GM19438 (cell line): Measurements from ENCODE around the gene VTCN1.
"Not testable (repeated sequence)": the region's sequence is repeated elsewhere in the genome, so short reads cannot be mapped to it uniquely, and the experiment has no call there.

Source experiments
- ATAC-seq: cut with Tn5 transposase; IDR thresholded peaks from one replicate; pipeline ENCODE4 v1.9.1; 2021; ENCODE audit warnings: low read depth; ENCODE audit not compliant: unreplicated experiment

Gene VTCN1

GRCh38 chr1:117169871-117170596 lies 40.7 kb downstream of the VTCN1 start:
- no peak for ATAC-seq

- ATAC-seq: no peak
These were observed 43.3 kb downstream of the VTCN1 start for GRCh38 chr1:117167402-117167801.

GRCh38 chr1:117166076-117166475 lies 44.7 kb downstream of the VTCN1 start:
- ATAC-seq: no peak

- ATAC-seq: no peak
These were observed 46.5 kb downstream of the VTCN1 start for GRCh38 chr1:117164209-117164608.

- ATAC-seq: no peak
These were observed 47.9 kb downstream of the VTCN1 start for GRCh38 chr1:117162816-117163215.

GRCh38 chr1:117161887-117162286 lies 48.8 kb downstream of the VTCN1 start:
- ATAC-seq: no peak

GRCh38 chr1:117151305-117151704 lies 59.4 kb downstream of the VTCN1 start:
- not testable (repeated sequence) for ATAC-seq

- no peak for ATAC-seq
These were observed 60.4 kb downstream of the VTCN1 start for GRCh38 chr1:117150316-117150715.

GRCh38 chr1:117147856-117148588 lies 62.7 kb downstream of the VTCN1 start:
- no peak for ATAC-seq

GRCh38 chr1:117147341-117147831 lies 63.3 kb downstream of the VTCN1 start:
- no peak for ATAC-seq

- no peak for ATAC-seq
These were observed 64.0 kb downstream of the VTCN1 start for GRCh38 chr1:117146575-117147340.

GRCh38 chr1:117146072-117146471 lies 64.7 kb downstream of the VTCN1 start:
- ATAC-seq: no peak

- no peak for ATAC-seq
These were observed 66.9 kb downstream of the VTCN1 start for GRCh38 chr1:117143871-117144270.

GRCh38 chr1:117143172-117143571 lies 67.6 kb downstream of the VTCN1 start:
- ATAC-seq: no peak

GRCh38 chr1:117142200-117142599 lies 68.5 kb downstream of the VTCN1 start:
- no peak for ATAC-seq

GRCh38 chr1:117138561-117138960 lies 72.2 kb downstream of the VTCN1 start:
- no peak for ATAC-seq

GRCh38 chr1:117138106-117138505 lies 72.6 kb downstream of the VTCN1 start:
- no peak for ATAC-seq

- ATAC-seq: no peak
These were observed 73.4 kb downstream of the VTCN1 start for GRCh38 chr1:117137281-117137855.

- ATAC-seq: no peak
These were observed 74.0 kb downstream of the VTCN1 start for GRCh38 chr1:117136749-117137148.

GRCh38 chr1:117135329-117135728 lies 75.4 kb downstream of the VTCN1 start:
- no peak for ATAC-seq

GRCh38 chr1:117130526-117130925 lies 80.2 kb downstream of the VTCN1 start:
- no peak for ATAC-seq
